22Rv1 (cell line): Measurements from ENCODE around the gene ZFP91.

Experiments used
- H3K27ac ChIP-seq: fragments of 450-650 bp; 2 replicates; pipeline ENCODE4 v1.5.1; 2017
- ZFX ChIP-seq: fragments of 450-650 bp; IDR thresholded peaks from 2 replicates; pipeline ENCODE4 v1.6.1; 2017; ENCODE audit warnings: antibody characterized with exemption, borderline replicate concordance
- TF ChIP-seq, protein P1 (sequence below): fragments of 450-650 bp; IDR thresholded peaks from 2 replicates; pipeline ENCODE4 v1.5.1; 2017; ENCODE audit warnings: mild to moderate bottlenecking

ZFP91 gene

DNA sequence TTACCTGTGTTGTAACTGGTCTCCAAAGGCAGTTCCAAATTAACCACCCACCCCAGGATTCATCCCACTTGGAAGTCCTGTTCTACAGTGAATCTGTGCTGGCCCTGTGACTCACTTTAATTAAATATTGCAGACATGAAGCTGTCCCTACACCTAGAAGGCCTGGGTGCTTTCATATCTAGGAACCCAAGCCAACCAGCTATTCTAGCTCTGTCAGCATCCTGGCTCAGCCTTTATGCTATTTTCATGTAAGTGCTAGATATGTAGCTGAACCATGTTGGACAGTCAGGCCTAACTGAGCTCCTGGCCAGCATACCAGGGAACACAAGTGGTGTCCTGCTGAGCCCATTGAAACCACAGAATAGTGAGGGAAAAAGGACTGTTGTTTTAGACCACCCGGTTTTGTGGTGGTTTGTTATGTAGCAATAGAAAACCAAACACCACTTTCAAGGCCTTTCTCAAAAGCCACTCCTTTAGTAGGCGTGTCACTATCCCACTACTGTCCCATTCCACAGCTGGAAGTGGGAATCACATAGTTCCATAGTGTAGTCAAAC, 73.9 kb downstream of the ZFP91 start:
- TF ChIP-seq ZFX = no peak
- no peak overlapping the region for H3K27ac ChIP-seq

- TF ChIP-seq, protein P1, sequence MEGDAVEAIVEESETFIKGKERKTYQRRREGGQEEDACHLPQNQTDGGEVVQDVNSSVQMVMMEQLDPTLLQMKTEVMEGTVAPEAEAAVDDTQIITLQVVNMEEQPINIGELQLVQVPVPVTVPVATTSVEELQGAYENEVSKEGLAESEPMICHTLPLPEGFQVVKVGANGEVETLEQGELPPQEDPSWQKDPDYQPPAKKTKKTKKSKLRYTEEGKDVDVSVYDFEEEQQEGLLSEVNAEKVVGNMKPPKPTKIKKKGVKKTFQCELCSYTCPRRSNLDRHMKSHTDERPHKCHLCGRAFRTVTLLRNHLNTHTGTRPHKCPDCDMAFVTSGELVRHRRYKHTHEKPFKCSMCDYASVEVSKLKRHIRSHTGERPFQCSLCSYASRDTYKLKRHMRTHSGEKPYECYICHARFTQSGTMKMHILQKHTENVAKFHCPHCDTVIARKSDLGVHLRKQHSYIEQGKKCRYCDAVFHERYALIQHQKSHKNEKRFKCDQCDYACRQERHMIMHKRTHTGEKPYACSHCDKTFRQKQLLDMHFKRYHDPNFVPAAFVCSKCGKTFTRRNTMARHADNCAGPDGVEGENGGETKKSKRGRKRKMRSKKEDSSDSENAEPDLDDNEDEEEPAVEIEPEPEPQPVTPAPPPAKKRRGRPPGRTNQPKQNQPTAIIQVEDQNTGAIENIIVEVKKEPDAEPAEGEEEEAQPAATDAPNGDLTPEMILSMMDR = peak; percentile 97
- no peak for TF ChIP-seq ZFX
- 0 out of 2 replicates have a peak overlapping the region, but pooled peaks have one; percentile 1 for H3K27ac ChIP-seq
These were observed 75.4 kb downstream of the ZFP91 start for GRCh38 chr11:58654079-58654907.

- H3K27ac ChIP-seq = 0 out of 2 replicates have a peak overlapping the region, but pooled peaks have one; percentile 1
- TF ChIP-seq ZFX = no peak
- TF ChIP-seq, protein P1 = no peak
These were observed 76.0 kb downstream of the ZFP91 start for GRCh38 chr11:58654908-58655296.

DNA sequence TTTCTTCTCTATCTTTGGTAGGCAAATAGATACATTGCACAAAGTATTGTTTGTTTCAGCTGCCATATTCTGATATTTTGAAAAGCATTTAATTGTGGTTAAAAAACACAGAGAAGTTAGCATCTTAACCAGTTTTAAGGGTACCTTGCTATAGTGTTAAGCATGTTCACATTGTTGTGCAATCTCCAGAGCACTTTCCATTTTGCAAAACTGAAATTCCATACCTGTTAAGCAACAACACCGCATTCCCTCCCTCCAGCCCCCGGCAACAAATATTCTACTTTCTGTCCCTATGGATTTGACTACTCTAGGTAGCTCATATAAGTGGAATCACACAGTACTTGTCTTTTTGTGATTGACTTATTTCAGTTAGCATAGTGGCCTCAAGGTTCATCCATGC, 77.5 kb downstream of the ZFP91 start:
- no peak for TF ChIP-seq ZFX
- TF ChIP-seq, protein P1 = no peak

DNA sequence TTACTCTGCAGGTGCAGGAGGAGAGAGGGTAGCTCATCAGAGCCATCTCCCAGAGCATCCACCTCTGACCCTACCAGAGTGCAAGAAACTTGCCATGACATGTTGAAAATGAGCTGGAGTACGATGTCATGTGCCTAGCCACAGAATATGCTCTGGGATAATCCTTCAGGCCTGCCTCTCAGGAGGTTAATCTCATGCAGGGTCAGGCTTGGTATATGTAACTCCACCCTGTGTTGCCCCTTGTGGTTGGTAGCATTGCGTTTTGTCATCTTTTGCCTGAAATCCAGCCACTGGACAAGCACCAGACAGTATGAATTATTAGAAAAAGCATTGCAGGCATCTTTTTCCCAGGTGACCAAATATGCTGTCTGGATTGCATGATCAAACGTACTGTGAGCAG, 79.8 kb downstream of the ZFP91 start:
- no peak overlapping the region for H3K27ac ChIP-seq

More for the DNA sequence above, 77.5 kb downstream of the ZFP91 start:
- no peak overlapping the region for H3K27ac ChIP-seq

DNA sequence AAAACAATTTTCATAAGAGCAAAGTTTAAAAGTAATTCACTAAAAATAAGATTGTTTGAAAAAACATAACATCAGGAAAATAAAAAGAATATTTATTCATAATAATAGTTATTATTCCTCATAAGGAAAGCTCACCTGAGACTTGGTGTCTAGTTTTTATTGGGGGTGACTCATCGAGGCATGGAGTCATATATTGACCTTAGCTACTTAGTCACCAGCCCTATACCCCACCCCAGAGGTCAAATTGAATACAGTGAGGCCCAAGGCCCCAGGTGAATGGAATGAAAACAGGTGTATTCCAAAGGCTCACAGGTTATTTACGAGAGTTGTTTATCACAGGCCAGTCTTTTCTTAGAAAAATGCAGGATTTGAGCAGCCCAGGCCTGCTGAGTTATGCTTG, 80.5 kb downstream of the ZFP91 start:
- H3K27ac ChIP-seq = peak overlapping the region; percentile 39

More for the DNA sequence above, 79.8 kb downstream of the ZFP91 start:
- TF ChIP-seq, protein P1 = no peak
- no peak for TF ChIP-seq ZFX

GRCh38 chr11:58659910-58660570, 81.2 kb downstream of the ZFP91 start:
- TF ChIP-seq, protein P1 = no peak
- no peak for TF ChIP-seq ZFX
- peak overlapping the region; percentile 39 for H3K27ac ChIP-seq

More for the DNA sequence above, 80.5 kb downstream of the ZFP91 start:
- TF ChIP-seq ZFX = no peak
- TF ChIP-seq, protein P1 = no peak
